ENCODE results near the gene PLPP4.

DNA sequence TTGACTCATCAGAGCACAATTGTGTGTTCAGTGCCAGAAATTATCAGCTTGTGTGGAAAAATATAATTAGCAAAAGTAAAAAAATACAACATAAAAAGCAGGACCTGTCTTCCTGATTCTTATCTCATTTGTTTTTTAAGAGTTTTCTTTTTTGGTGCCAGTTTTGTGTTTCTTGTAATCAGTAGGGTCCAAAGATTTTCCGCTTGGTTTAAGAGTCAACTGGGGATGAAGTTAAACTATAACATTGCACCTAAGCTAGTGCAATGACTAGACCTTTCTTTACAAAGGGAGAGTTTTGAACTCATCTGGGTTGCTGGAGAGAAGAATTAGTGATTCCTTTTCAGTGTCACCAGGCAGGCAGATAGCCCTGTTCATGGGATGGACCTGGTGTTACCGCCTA is 113.4 kb downstream of the PLPP4 start:
- TF ChIP-seq, protein P1, sequence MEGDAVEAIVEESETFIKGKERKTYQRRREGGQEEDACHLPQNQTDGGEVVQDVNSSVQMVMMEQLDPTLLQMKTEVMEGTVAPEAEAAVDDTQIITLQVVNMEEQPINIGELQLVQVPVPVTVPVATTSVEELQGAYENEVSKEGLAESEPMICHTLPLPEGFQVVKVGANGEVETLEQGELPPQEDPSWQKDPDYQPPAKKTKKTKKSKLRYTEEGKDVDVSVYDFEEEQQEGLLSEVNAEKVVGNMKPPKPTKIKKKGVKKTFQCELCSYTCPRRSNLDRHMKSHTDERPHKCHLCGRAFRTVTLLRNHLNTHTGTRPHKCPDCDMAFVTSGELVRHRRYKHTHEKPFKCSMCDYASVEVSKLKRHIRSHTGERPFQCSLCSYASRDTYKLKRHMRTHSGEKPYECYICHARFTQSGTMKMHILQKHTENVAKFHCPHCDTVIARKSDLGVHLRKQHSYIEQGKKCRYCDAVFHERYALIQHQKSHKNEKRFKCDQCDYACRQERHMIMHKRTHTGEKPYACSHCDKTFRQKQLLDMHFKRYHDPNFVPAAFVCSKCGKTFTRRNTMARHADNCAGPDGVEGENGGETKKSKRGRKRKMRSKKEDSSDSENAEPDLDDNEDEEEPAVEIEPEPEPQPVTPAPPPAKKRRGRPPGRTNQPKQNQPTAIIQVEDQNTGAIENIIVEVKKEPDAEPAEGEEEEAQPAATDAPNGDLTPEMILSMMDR (IDR thresholded peaks at IDR 0.05) = no peak
- no peak for TF ChIP-seq POLR2A (IDR thresholded peaks at IDR 0.05)
- no peak for TF ChIP-seq EP300 (IDR thresholded peaks at IDR 0.05)

Data from suprapubic skin (tissue), 3 donors.